ENCODE results near the gene TOMM40L.

GRCh38 chr1:161226320-161226711 is 456 bp downstream of the TOMM40L start:
- TF ChIP-seq, protein P1, sequence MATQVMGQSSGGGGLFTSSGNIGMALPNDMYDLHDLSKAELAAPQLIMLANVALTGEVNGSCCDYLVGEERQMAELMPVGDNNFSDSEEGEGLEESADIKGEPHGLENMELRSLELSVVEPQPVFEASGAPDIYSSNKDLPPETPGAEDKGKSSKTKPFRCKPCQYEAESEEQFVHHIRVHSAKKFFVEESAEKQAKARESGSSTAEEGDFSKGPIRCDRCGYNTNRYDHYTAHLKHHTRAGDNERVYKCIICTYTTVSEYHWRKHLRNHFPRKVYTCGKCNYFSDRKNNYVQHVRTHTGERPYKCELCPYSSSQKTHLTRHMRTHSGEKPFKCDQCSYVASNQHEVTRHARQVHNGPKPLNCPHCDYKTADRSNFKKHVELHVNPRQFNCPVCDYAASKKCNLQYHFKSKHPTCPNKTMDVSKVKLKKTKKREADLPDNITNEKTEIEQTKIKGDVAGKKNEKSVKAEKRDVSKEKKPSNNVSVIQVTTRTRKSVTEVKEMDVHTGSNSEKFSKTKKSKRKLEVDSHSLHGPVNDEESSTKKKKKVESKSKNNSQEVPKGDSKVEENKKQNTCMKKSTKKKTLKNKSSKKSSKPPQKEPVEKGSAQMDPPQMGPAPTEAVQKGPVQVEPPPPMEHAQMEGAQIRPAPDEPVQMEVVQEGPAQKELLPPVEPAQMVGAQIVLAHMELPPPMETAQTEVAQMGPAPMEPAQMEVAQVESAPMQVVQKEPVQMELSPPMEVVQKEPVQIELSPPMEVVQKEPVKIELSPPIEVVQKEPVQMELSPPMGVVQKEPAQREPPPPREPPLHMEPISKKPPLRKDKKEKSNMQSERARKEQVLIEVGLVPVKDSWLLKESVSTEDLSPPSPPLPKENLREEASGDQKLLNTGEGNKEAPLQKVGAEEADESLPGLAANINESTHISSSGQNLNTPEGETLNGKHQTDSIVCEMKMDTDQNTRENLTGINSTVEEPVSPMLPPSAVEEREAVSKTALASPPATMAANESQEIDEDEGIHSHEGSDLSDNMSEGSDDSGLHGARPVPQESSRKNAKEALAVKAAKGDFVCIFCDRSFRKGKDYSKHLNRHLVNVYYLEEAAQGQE (IDR thresholded peaks at IDR 0.05; ENCODE audit: insufficient read depth in 1 of 2, low read depth in 2 of 2, low read length in 1 of 2) = no peak
- TF ChIP-seq, protein P2, sequence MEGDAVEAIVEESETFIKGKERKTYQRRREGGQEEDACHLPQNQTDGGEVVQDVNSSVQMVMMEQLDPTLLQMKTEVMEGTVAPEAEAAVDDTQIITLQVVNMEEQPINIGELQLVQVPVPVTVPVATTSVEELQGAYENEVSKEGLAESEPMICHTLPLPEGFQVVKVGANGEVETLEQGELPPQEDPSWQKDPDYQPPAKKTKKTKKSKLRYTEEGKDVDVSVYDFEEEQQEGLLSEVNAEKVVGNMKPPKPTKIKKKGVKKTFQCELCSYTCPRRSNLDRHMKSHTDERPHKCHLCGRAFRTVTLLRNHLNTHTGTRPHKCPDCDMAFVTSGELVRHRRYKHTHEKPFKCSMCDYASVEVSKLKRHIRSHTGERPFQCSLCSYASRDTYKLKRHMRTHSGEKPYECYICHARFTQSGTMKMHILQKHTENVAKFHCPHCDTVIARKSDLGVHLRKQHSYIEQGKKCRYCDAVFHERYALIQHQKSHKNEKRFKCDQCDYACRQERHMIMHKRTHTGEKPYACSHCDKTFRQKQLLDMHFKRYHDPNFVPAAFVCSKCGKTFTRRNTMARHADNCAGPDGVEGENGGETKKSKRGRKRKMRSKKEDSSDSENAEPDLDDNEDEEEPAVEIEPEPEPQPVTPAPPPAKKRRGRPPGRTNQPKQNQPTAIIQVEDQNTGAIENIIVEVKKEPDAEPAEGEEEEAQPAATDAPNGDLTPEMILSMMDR (IDR thresholded peaks at IDR 0.05) = no peak

Data from Panc1 (cell line).